ENCODE data around the gene VTI1A. TPM values are rescaled to one million over a fixed set of nuclear protein-coding genes. Genes with fewer than 3 reads are reported as not detected.

Gene VTI1A
- total and polyA plus RNA-seq, 2 of the 8 experiments (the other 6 are each of a cell fraction or from before 2014, with no cell fraction given) = 6.0 to 20.0 TPM

GRCh38 chr10:112536663-112537062 lies 89.6 kb downstream of the VTI1A start:
- Histone ChIP-seq H2AK5ac (ENCODE audit: low read depth, low read length) (no peak overlapping the region), H3K4me1 (replicated peaks in 1 of 4; ENCODE audit: control insufficient read depth in 3 of 4, insufficient read depth in 4 of 4, low read length in 3 of 4) (no peaks in the 10 kb centered on the region; a peak in 1 of 7 replicates), H2BK12ac (ENCODE audit: low read depth, low read length) (no peak overlapping the region), H3K79me2 (ENCODE audit: control insufficient read depth in 1 of 2, insufficient read depth in 2 of 2, low read length in 2 of 2) (no peaks in the 10 kb centered on the region), H2AFZ (ENCODE audit: low read length) (no peak overlapping the region), H4K20me1 (replicated peaks in 1 of 2; ENCODE audit: control insufficient read depth in 1 of 2, insufficient read depth in 2 of 2, low read length in 2 of 2) (peaks cover 0 to 2% of the 10 kb centered on the region in 2 experiments), H3K56ac (replicated peaks; ENCODE audit: insufficient read length, low read depth, low read length) (no peak overlapping the region), H2BK20ac (ENCODE audit: low read length) (no peak overlapping the region), H3K4me3 (ENCODE audit: extremely low read depth in 1 of 4, insufficient read depth in 2 of 4, low read depth in 3 of 4, low read length in 4 of 4) (no peak overlapping the region), H3K79me1 (ENCODE audit: low read depth, low read length) (no peaks in the 10 kb centered on the region), H3K14ac (ENCODE audit: insufficient read length) (no peak overlapping the region), H3K23ac (ENCODE audit: insufficient read length) (no peak overlapping the region), H2BK120ac (replicated peaks; ENCODE audit: low read depth, low read length) (no peak overlapping the region), H3K4me2 (ENCODE audit: insufficient read depth in 1 of 2, low read depth in 2 of 2, low read length in 2 of 2) (no peak overlapping the region), H2BK15ac (ENCODE audit: low read length) (no peak overlapping the region), H3K4ac (replicated peaks; ENCODE audit: insufficient read length, low read depth, low read length) (no peak overlapping the region), H2BK5ac (ENCODE audit: low read depth, low read length) (no peak overlapping the region), H4K5ac (ENCODE audit: insufficient read length, low read depth, low read length) (no peak overlapping the region), H4K91ac (replicated peaks; ENCODE audit: insufficient read length, low read length) (no peak overlapping the region), H3K36me3 (ENCODE audit: control insufficient read depth in 2 of 4, insufficient read depth in 4 of 4, low read length in 3 of 4) (no peaks in the 10 kb centered on the region; a peak in 2 of 8 replicates), H3K18ac (ENCODE audit: extremely low read depth, low read length) (no peak overlapping the region), H3K23me2 (ENCODE audit: low read depth, low read length) (no peaks in the 10 kb centered on the region), H4K8ac (ENCODE audit: extremely low read depth, insufficient read depth, low read length) (no peak overlapping the region), H3K9me3 (ENCODE audit: insufficient read depth in 2 of 2, low read depth in 1 of 2, low read length in 1 of 2) (no peaks in the 10 kb centered on the region), H3K9ac (replicated peaks in 1 of 4; ENCODE audit: extremely low read depth in 1 of 4, low read depth in 3 of 4, low read length in 3 of 4) (no peak overlapping the region), H3K27me3 (replicated peaks in 1 of 4; ENCODE audit: control insufficient read depth in 3 of 4, extremely low read depth in 1 of 4, insufficient read depth in 3 of 4, low read length in 3 of 4) (no peaks in the 10 kb centered on the region), H3K27ac (ENCODE audit: low read depth, low read length) (no peak overlapping the region)
- DNase-seq (ENCODE audit: low read depth in 1 of 2, low spot score in 2 of 2) (no peak), FAIRE-seq (no peak)
- 96% methylated on average over 8 of the region's 8 CpGs; no CpG with 5 or more reads in 1 of the 2 experiments for WGBS, 2 experiments (ENCODE audit: extremely low coverage in 1 of 2, insufficient coverage in 1 of 2, insufficient read length in 1 of 2, insufficient replicate concordance in 2 of 2, low coverage in 1 of 2, low lambda C conversion rate in 2 of 2, missing lambda C conversion rate in 1 of 2)
- CTCF ChIA-PET (ENCODE audit: partially characterized antibody) = no interaction called here
- no peak for TF ChIP-seq KDM4A (IDR thresholded peaks at IDR 0.05; ENCODE audit: low read depth, low read length, severe bottlenecking)
- TF ChIP-seq SRF (IDR thresholded peaks at IDR 0.05; ENCODE audit: low read depth, low read length) = no peak
- no peak for TF ChIP-seq ZNF274 (IDR thresholded peaks at IDR 0.05; ENCODE audit: borderline replicate concordance, extremely low read depth, low read length)
- no peak for TF ChIP-seq ASH2L (IDR thresholded peaks at IDR 0.05; ENCODE audit: low read length)
- TF ChIP-seq POU5F1 (IDR thresholded peaks at IDR 0.05; ENCODE audit: low read depth, low read length) = no peak
- no peak for TF ChIP-seq FOSL1 (IDR thresholded peaks at IDR 0.05; ENCODE audit: insufficient read depth, low read depth, low read length)
- TF ChIP-seq RAD21 (IDR thresholded peaks at IDR 0.05 in 1 of 2, conservative IDR thresholded peaks at IDR 0.05 in 1 of 2; ENCODE audit: low read depth in 2 of 2, low read length in 2 of 2) = no peak
- no peak for TF ChIP-seq CTBP2 (IDR thresholded peaks at IDR 0.05; ENCODE audit: borderline replicate concordance, insufficient read depth, insufficient read length, low read length)
- TF ChIP-seq BACH1 (IDR thresholded peaks at IDR 0.05; ENCODE audit: low read length) = no peak
- no peak for TF ChIP-seq TAF7 (optimal IDR thresholded peaks at IDR 0.05; ENCODE audit: borderline replicate concordance, low read depth, low read length)
- TF ChIP-seq EP300 (IDR thresholded peaks at IDR 0.05; ENCODE audit: borderline replicate concordance in 1 of 2, low read depth in 2 of 2, low read length in 2 of 2) = no peak
- no peak for TF ChIP-seq TCF12 (IDR thresholded peaks at IDR 0.05; ENCODE audit: low read depth, low read length)
- TF ChIP-seq CBX5 (IDR thresholded peaks at IDR 0.05; ENCODE audit: low read depth, low read length) = no peak
- TF ChIP-seq SIN3A (conservative IDR thresholded peaks at IDR 0.05 in 1 of 2, IDR thresholded peaks at IDR 0.05 in 1 of 2; ENCODE audit: low read depth in 1 of 2, low read length in 2 of 2) = no peak
- POLR2A ChIA-PET (ENCODE audit: partially characterized antibody) = no interaction called here
